Stomach (tissue), 4 donors: ENCODE results near the gene FHOD1.

Experiments
- CTCF ChIP-seq, 7 experiments: fragments of 450-650 bp in 4 of 7; fragments of 200-600 bp in 3 of 7; sonication (generic) in 3 of 7; IDR thresholded peaks; one replicate each; pipeline ENCODE4 v1.5.1; 2016 to 2019; ENCODE audit warnings: antibody characterized with exemption in 7 of 7, control low read depth in 2 of 7, mild to moderate bottlenecking in 1 of 7
- EP300 ChIP-seq: sonication (generic); formaldehyde crosslinking; IDR thresholded peaks from one replicate; pipeline ENCODE4 v1.6.1; 2017; ENCODE audit warnings: antibody characterized with exemption
- POLR2A ChIP-seq, 4 donors: fragments of 450-650 bp; IDR thresholded peaks; one replicate each; pipeline ENCODE4 v1.6.1; 2016; ENCODE audit warnings: antibody characterized with exemption in 4 of 4, control low read depth in 2 of 4, mild to moderate bottlenecking in 1 of 4, moderate library complexity in 1 of 4
- POLR2AphosphoS5 ChIP-seq, 3 donors: sonication (generic); formaldehyde crosslinking; IDR thresholded peaks; one replicate each; pipeline ENCODE4 v1.6.1; 2016; ENCODE audit warnings: antibody characterized with exemption in 3 of 3

DNA sequence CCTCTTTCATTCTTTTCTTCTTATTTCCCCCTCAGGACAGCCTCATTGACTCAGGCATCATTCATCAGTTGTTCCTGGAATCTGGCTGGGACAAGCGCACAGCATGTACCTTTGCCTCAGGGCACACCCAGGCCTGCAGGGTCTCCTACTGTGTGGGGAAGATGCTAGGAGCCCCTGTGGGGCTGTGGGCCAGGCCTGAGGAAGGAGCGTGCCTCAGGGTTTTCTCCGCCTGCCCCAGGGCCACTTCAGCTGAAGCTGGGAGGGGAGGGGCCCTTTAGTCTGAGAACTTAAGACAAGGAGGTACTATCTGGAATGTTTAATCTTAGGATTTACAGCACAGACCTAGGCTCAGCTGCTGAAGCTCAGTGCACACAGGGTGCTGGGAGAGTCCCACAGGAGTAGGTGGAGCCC is 40.4 kb downstream of the FHOD1 start:
- TF ChIP-seq POLR2AphosphoS5 (IDR thresholded peaks at IDR 0.05): no peak
- TF ChIP-seq CTCF (IDR thresholded peaks at IDR 0.05): no peak
- TF ChIP-seq POLR2A (IDR thresholded peaks at IDR 0.05): no peak
- TF ChIP-seq EP300: no peak
